Gastrocnemius medialis (tissue), 4 donors: ENCODE measurements around the gene NR2E1.

Experiments
- CTCF ChIP-seq, 5 experiments: fragments of 450-650 bp in 3 of 5; fragments of 200-600 bp in 2 of 5; sonication (generic) in 2 of 5; IDR thresholded peaks in 4 of 5; conservative IDR thresholded peaks in 1 of 5; 1 replicate in 4 of 5; 2 replicates in 1 of 5; pipeline ENCODE4 v1.5.1; 2016 to 2019; ENCODE audit warnings: antibody characterized with exemption in 5 of 5, mild to moderate bottlenecking in 3 of 5, moderate library complexity in 3 of 5
- POLR2A ChIP-seq, 2 donors: fragments of 450-650 bp; IDR thresholded peaks; one replicate each; pipeline ENCODE4 v1.6.1; 2017; ENCODE audit warnings: antibody characterized with exemption in 2 of 2, mild to moderate bottlenecking in 2 of 2, moderate library complexity in 2 of 2

GRCh38 chr6:108118810-108119768 is 46.7 kb upstream of the NR2E1 start:
- TF ChIP-seq POLR2A (IDR thresholded peaks at IDR 0.05) (no peak), CTCF (IDR thresholded peaks at IDR 0.05 in 4 of 5, conservative IDR thresholded peaks at IDR 0.05 in 1 of 5) (no peak)
